ENCODE data around the gene LIN52.

LIN52 gene

DNA sequence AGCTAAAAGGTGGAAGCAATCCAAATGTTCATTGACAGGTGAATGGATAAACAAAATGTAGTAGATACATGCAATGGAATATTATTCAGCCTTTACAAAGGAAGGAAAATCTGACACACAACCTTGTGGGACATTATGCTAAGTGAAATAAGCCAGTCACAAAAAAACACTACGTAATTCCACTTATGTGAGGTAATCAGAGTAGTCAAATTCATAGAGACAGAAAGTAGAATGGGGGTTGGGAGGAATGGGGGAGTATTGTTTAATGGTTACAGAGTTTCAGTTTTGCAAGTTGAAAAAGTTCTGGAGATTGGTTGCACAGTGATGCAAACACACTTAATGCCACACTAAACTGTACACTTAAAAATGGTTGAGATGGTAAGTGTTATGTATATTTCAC, 62.8 kb downstream of the LIN52 start:
- no peak overlapping the region for H3K27ac ChIP-seq (ENCODE audit: low read length)
- H2AFZ ChIP-seq (ENCODE audit: low read depth, low read length), result no peak overlapping the region
- H3K9me3 ChIP-seq (ENCODE audit: insufficient read depth, low read length), result no peaks in the 10 kb centered on the region
- H3K4me2 ChIP-seq (ENCODE audit: low read length), result no peak overlapping the region
- no peaks in the 10 kb centered on the region for H3K79me2 ChIP-seq (ENCODE audit: low read length)
- TF ChIP-seq CTCF (IDR thresholded peaks at IDR 0.05; ENCODE audit: low read depth, low read length) (no peak), EZH2phosphoT487 (IDR thresholded peaks at IDR 0.05; ENCODE audit: low read depth) (no peak)
- no peaks in the 10 kb centered on the region for H4K20me1 ChIP-seq (ENCODE audit: insufficient read depth, low read length)
- H3K36me3 ChIP-seq (replicated peaks; ENCODE audit: low read depth, low read length), result no peaks in the 10 kb centered on the region
- H3K4me3 ChIP-seq (ENCODE audit: low read length), result no peak overlapping the region
- no peak overlapping the region for H3K9ac ChIP-seq (ENCODE audit: low read length)
- H3K27me3 ChIP-seq (ENCODE audit: low read depth, low read length), result no peaks in the 10 kb centered on the region
- H3K4me1 ChIP-seq (ENCODE audit: low read length), result no peaks in the 10 kb centered on the region

GRCh38 chr14:74148705-74149104, 63.9 kb downstream of the LIN52 start:
- no peaks in the 10 kb centered on the region for H3K79me2 ChIP-seq (ENCODE audit: low read length)
- H3K4me1 ChIP-seq (ENCODE audit: low read length), result no peaks in the 10 kb centered on the region
- H2AFZ ChIP-seq (ENCODE audit: low read depth, low read length), result no peak overlapping the region
- no peak overlapping the region for H3K4me3 ChIP-seq (ENCODE audit: low read length)
- no peak overlapping the region for H3K27ac ChIP-seq (ENCODE audit: low read length)
- H3K9ac ChIP-seq (ENCODE audit: low read length), result no peak overlapping the region
- TF ChIP-seq CTCF (IDR thresholded peaks at IDR 0.05; ENCODE audit: low read depth, low read length) (no peak), EZH2phosphoT487 (IDR thresholded peaks at IDR 0.05; ENCODE audit: low read depth) (no peak)
- no peaks in the 10 kb centered on the region for H3K27me3 ChIP-seq (ENCODE audit: low read depth, low read length)
- no peaks in the 10 kb centered on the region for H4K20me1 ChIP-seq (ENCODE audit: insufficient read depth, low read length)
- no peaks in the 10 kb centered on the region for H3K9me3 ChIP-seq (ENCODE audit: insufficient read depth, low read length)
- no peak overlapping the region for H3K4me2 ChIP-seq (ENCODE audit: low read length)
- H3K36me3 ChIP-seq (replicated peaks; ENCODE audit: low read depth, low read length), result no peaks in the 10 kb centered on the region

DNA sequence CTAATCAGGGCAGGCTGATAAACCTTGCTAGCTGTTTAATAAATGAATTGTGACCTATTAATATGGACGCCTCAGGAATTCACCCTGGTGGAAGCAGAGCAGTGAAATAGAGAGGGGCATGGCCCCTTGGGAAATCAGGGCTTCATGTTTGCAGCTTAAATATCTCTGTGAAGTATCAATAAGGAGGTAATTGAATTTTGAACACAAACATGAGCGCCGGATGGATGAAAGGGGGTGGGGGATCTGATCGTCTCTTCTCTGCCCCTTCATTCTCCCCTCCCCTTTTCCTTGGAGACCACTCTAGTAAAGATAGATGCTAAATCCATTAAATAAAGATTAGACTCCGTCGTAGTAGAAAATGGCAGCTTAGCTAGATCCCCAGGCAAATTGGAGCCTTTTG, 70.5 kb downstream of the LIN52 start:
- H3K79me2 ChIP-seq (ENCODE audit: low read length), result no peaks in the 10 kb centered on the region
- no peaks in the 10 kb centered on the region for H3K9me3 ChIP-seq (ENCODE audit: insufficient read depth, low read length)
- no peak overlapping the region for H3K4me3 ChIP-seq (ENCODE audit: low read length)
- H3K4me1 ChIP-seq (ENCODE audit: low read length), result no peaks in the 10 kb centered on the region
- H3K9ac ChIP-seq (ENCODE audit: low read length), result no peak overlapping the region
- H4K20me1 ChIP-seq (ENCODE audit: insufficient read depth, low read length), result no peaks in the 10 kb centered on the region
- no peak overlapping the region for H3K27ac ChIP-seq (ENCODE audit: low read length)
- TF ChIP-seq EZH2phosphoT487 (IDR thresholded peaks at IDR 0.05; ENCODE audit: low read depth) (no peak), CTCF (IDR thresholded peaks at IDR 0.05; ENCODE audit: low read depth, low read length) (no peak)
- no peak overlapping the region for H3K4me2 ChIP-seq (ENCODE audit: low read length)
- H3K36me3 ChIP-seq (replicated peaks; ENCODE audit: low read depth, low read length), result no peaks in the 10 kb centered on the region
- H2AFZ ChIP-seq (ENCODE audit: low read depth, low read length), result no peak overlapping the region
- H3K27me3 ChIP-seq (ENCODE audit: low read depth, low read length), result no peaks in the 10 kb centered on the region

DNA sequence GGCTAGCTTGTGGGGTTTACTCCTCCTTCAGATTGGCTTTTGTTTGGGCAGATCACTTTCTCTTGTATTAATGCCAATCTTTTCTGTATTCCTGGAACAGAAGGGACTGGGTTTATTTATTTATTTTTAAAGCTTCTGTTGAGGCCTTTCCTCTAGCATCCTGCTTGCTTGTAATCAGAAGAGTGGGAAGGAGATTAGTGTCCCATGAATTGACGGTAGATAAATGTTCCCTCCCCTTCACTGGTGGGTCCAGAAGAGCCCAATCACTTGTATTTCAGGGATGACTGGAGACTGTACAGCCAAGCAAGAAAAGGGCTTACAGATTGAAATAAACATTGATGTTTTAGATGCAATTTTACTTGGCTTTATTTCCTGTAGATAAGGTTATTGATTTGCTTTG, 71.0 kb downstream of the LIN52 start:
- H3K36me3 ChIP-seq (replicated peaks; ENCODE audit: low read depth, low read length), result no peaks in the 10 kb centered on the region
- no peak overlapping the region for H3K27ac ChIP-seq (ENCODE audit: low read length)
- no peak overlapping the region for H3K4me3 ChIP-seq (ENCODE audit: low read length)
- H3K4me2 ChIP-seq (ENCODE audit: low read length), result no peak overlapping the region
- H3K9me3 ChIP-seq (ENCODE audit: insufficient read depth, low read length), result no peaks in the 10 kb centered on the region
- H3K79me2 ChIP-seq (ENCODE audit: low read length), result no peaks in the 10 kb centered on the region
- H3K27me3 ChIP-seq (ENCODE audit: low read depth, low read length), result no peaks in the 10 kb centered on the region
- no peaks in the 10 kb centered on the region for H3K4me1 ChIP-seq (ENCODE audit: low read length)
- H2AFZ ChIP-seq (ENCODE audit: low read depth, low read length), result no peak overlapping the region
- TF ChIP-seq CTCF (IDR thresholded peaks at IDR 0.05; ENCODE audit: low read depth, low read length) (no peak), EZH2phosphoT487 (IDR thresholded peaks at IDR 0.05; ENCODE audit: low read depth) (no peak)
- no peak overlapping the region for H3K9ac ChIP-seq (ENCODE audit: low read length)
- H4K20me1 ChIP-seq (ENCODE audit: insufficient read depth, low read length), result no peaks in the 10 kb centered on the region

All from OCI-LY3 (cell line).